Measurements from ENCODE around the gene PRODH.
"Not testable (repeated sequence)": the region's sequence is repeated elsewhere in the genome, so short reads cannot be mapped to it uniquely, and the experiment has no call there.

The PRODH gene

DNA sequence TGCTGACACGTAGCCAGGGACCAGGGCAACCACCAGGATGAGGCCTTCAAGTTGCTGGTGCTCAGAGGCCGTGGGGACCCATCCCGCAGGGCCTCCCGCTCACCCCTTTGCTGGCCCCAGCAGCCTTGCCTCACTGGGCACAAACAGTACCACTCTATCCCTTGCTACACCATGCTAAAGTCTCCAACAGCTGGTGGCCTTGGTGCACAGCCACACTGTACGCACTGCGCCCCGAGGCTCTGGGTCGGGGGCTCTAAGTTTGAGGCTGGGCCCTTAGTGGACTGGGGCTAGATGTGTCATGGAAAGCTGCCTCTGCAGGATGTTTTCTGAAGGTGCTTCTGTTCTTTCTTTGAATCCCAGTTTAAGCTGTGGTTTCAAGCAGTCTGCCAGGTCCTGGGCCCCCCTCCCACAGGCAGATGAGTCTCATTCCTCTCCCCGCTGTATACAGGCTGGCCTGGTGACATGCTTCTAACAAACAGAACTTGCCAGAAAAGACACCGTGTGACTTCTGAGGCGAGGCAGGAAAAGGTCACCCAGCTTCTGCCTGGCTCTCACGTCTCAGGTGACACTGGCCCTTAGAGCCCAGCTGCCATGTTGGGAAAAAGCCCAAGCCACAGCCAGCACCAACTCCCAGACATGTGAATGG lies 15.7 kb downstream of the PRODH start:
- H3K4ac ChIP-seq (ENCODE audit: low read depth in 1 of 2, low read length in 2 of 2); H3K9me3 ChIP-seq (ENCODE audit: control insufficient read depth, low read length); DNase-seq; H3K27ac ChIP-seq (ENCODE audit: low read length, poor library complexity, severe bottlenecking); H3K79me1 ChIP-seq (replicated peaks; ENCODE audit: low read length, poor library complexity, severe bottlenecking); H3K27me3 ChIP-seq (ENCODE audit: control insufficient read depth in 1 of 2, insufficient read depth in 1 of 2, low read length in 2 of 2); H2BK15ac ChIP-seq (ENCODE audit: low read depth, poor library complexity, severe bottlenecking); H4K91ac ChIP-seq (ENCODE audit: low read length); H3K4me1 ChIP-seq (ENCODE audit: control insufficient read depth, insufficient read depth, low read depth, low read length); H2BK12ac ChIP-seq (ENCODE audit: low read length in 2 of 2); H2BK5ac ChIP-seq (ENCODE audit: low read depth, low read length, poor library complexity, severe bottlenecking); H3K4me2 ChIP-seq (ENCODE audit: low read length, poor library complexity, severe bottlenecking); H4K8ac ChIP-seq (ENCODE audit: low read length); H2AK5ac ChIP-seq (ENCODE audit: low read length, severe bottlenecking); H2BK120ac ChIP-seq (ENCODE audit: low read depth, low read length); H3K9ac ChIP-seq (ENCODE audit: low read length); H3K18ac ChIP-seq (ENCODE audit: low read depth in 1 of 2, low read length in 2 of 2); H3K14ac ChIP-seq (ENCODE audit: low read length in 2 of 2); H3K4me3 ChIP-seq (ENCODE audit: insufficient read depth in 1 of 2, low read depth in 1 of 2, low read length in 2 of 2); H3K23ac ChIP-seq (ENCODE audit: low read length in 2 of 2); H2AFZ ChIP-seq (ENCODE audit: low read depth, low read length); H3K36me3 ChIP-seq (ENCODE audit: control insufficient read depth in 1 of 2, insufficient read depth in 2 of 2, low read depth in 1 of 2, low read length in 2 of 2): not testable (repeated sequence)
- no CpG with 5 or more reads among the region's 12 CpGs for WGBS

DNA sequence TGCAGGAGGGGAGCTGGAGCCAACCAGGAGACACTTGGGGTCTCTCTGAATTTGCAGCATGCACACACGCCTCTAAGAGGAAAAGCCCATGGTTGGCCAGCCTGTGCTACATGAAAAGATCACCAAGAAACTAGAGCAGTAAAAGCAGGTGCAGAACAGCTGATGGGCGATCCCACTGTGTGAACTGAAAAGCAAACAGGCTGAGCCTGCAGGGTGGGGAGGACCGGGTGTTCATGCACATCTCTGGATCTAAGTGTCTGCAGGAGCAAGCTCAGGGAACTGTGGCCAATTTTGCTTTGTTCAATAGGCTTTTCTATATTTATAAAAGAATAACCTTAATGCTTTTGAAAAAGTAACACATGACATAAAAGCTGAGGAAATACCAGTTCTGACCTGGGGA lies 18.3 kb downstream of the PRODH start:
- not testable (repeated sequence) for H4K91ac ChIP-seq (ENCODE audit: low read length); H3K23ac ChIP-seq (ENCODE audit: low read length in 2 of 2); H2BK12ac ChIP-seq (ENCODE audit: low read length in 2 of 2); H3K4me3 ChIP-seq (ENCODE audit: insufficient read depth in 1 of 2, low read depth in 1 of 2, low read length in 2 of 2); H3K27me3 ChIP-seq (ENCODE audit: control insufficient read depth in 1 of 2, insufficient read depth in 1 of 2, low read length in 2 of 2); H3K18ac ChIP-seq (ENCODE audit: low read depth in 1 of 2, low read length in 2 of 2); H3K4me2 ChIP-seq (ENCODE audit: low read length, poor library complexity, severe bottlenecking); H2BK15ac ChIP-seq (ENCODE audit: low read depth, poor library complexity, severe bottlenecking); H2BK5ac ChIP-seq (ENCODE audit: low read depth, low read length, poor library complexity, severe bottlenecking); H3K4me1 ChIP-seq (ENCODE audit: control insufficient read depth, insufficient read depth, low read depth, low read length); H3K9me3 ChIP-seq (ENCODE audit: control insufficient read depth, low read length); H2AK5ac ChIP-seq (ENCODE audit: low read length, severe bottlenecking); H3K9ac ChIP-seq (ENCODE audit: low read length); H2AFZ ChIP-seq (ENCODE audit: low read depth, low read length); H3K14ac ChIP-seq (ENCODE audit: low read length in 2 of 2); H3K79me1 ChIP-seq (replicated peaks; ENCODE audit: low read length, poor library complexity, severe bottlenecking); H3K36me3 ChIP-seq (ENCODE audit: control insufficient read depth in 1 of 2, insufficient read depth in 2 of 2, low read depth in 1 of 2, low read length in 2 of 2); H3K27ac ChIP-seq (ENCODE audit: low read length, poor library complexity, severe bottlenecking); H3K4ac ChIP-seq (ENCODE audit: low read depth in 1 of 2, low read length in 2 of 2); DNase-seq; H2BK120ac ChIP-seq (ENCODE audit: low read depth, low read length); H4K8ac ChIP-seq (ENCODE audit: low read length)
- WGBS = no CpG with 5 or more reads among the region's 3 CpGs

DNA sequence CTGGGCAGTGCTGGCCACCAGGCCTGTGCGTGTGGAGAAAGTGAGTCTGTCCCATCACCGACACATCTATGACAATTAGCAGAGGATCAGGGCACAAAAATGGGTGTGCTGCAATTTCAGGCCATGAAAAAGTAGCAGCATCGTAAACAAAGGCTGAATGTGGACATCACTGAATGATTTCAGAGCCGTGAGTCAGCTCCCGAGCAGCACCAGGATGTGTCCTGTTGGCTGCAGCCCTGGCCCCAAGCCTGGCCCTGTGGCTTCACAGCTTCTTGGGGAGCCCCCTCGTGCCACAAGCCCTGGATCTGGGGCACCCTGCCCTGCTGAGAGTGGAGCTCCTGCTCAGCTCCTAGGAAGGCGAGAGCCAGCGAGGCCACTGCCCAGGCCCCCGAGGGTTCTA lies 20.5 kb downstream of the PRODH start:
- H2BK15ac ChIP-seq (ENCODE audit: low read depth, poor library complexity, severe bottlenecking); H3K4me1 ChIP-seq (ENCODE audit: control insufficient read depth, insufficient read depth, low read depth, low read length); H3K14ac ChIP-seq (ENCODE audit: low read length in 2 of 2); H2AK5ac ChIP-seq (ENCODE audit: low read length, severe bottlenecking); H3K9ac ChIP-seq (ENCODE audit: low read length); H2BK120ac ChIP-seq (ENCODE audit: low read depth, low read length); H3K79me1 ChIP-seq (replicated peaks; ENCODE audit: low read length, poor library complexity, severe bottlenecking); H2BK5ac ChIP-seq (ENCODE audit: low read depth, low read length, poor library complexity, severe bottlenecking); DNase-seq; H3K9me3 ChIP-seq (ENCODE audit: control insufficient read depth, low read length); H3K27ac ChIP-seq (ENCODE audit: low read length, poor library complexity, severe bottlenecking); H4K8ac ChIP-seq (ENCODE audit: low read length); H2BK12ac ChIP-seq (ENCODE audit: low read length in 2 of 2); H3K4ac ChIP-seq (ENCODE audit: low read depth in 1 of 2, low read length in 2 of 2); H3K23ac ChIP-seq (ENCODE audit: low read length in 2 of 2); H3K36me3 ChIP-seq (ENCODE audit: control insufficient read depth in 1 of 2, insufficient read depth in 2 of 2, low read depth in 1 of 2, low read length in 2 of 2); H3K4me3 ChIP-seq (ENCODE audit: insufficient read depth in 1 of 2, low read depth in 1 of 2, low read length in 2 of 2); H2AFZ ChIP-seq (ENCODE audit: low read depth, low read length); H4K91ac ChIP-seq (ENCODE audit: low read length); H3K27me3 ChIP-seq (ENCODE audit: control insufficient read depth in 1 of 2, insufficient read depth in 1 of 2, low read length in 2 of 2); H3K4me2 ChIP-seq (ENCODE audit: low read length, poor library complexity, severe bottlenecking); H3K18ac ChIP-seq (ENCODE audit: low read depth in 1 of 2, low read length in 2 of 2): not testable (repeated sequence)
- WGBS = no CpG with 5 or more reads among the region's 9 CpGs

- H3K4ac ChIP-seq (ENCODE audit: low read depth in 1 of 2, low read length in 2 of 2); H3K4me1 ChIP-seq (ENCODE audit: control insufficient read depth, insufficient read depth, low read depth, low read length); H2BK12ac ChIP-seq (ENCODE audit: low read length in 2 of 2); H3K9me3 ChIP-seq (ENCODE audit: control insufficient read depth, low read length); H3K79me1 ChIP-seq (replicated peaks; ENCODE audit: low read length, poor library complexity, severe bottlenecking); H3K4me2 ChIP-seq (ENCODE audit: low read length, poor library complexity, severe bottlenecking); DNase-seq; H3K9ac ChIP-seq (ENCODE audit: low read length); H3K27ac ChIP-seq (ENCODE audit: low read length, poor library complexity, severe bottlenecking); H3K14ac ChIP-seq (ENCODE audit: low read length in 2 of 2); H3K27me3 ChIP-seq (ENCODE audit: control insufficient read depth in 1 of 2, insufficient read depth in 1 of 2, low read length in 2 of 2); H4K8ac ChIP-seq (ENCODE audit: low read length); H3K18ac ChIP-seq (ENCODE audit: low read depth in 1 of 2, low read length in 2 of 2); H2AK5ac ChIP-seq (ENCODE audit: low read length, severe bottlenecking); H2BK15ac ChIP-seq (ENCODE audit: low read depth, poor library complexity, severe bottlenecking); H4K91ac ChIP-seq (ENCODE audit: low read length); H2BK5ac ChIP-seq (ENCODE audit: low read depth, low read length, poor library complexity, severe bottlenecking); H3K23ac ChIP-seq (ENCODE audit: low read length in 2 of 2); H2AFZ ChIP-seq (ENCODE audit: low read depth, low read length); H2BK120ac ChIP-seq (ENCODE audit: low read depth, low read length); H3K4me3 ChIP-seq (ENCODE audit: insufficient read depth in 1 of 2, low read depth in 1 of 2, low read length in 2 of 2); H3K36me3 ChIP-seq (ENCODE audit: control insufficient read depth in 1 of 2, insufficient read depth in 2 of 2, low read depth in 1 of 2, low read length in 2 of 2): not testable (repeated sequence)
- WGBS = no CpG with 5 or more reads among the region's 10 CpGs
These were observed 21.5 kb downstream of the PRODH start for GRCh38 chr22:18914558-18914957.

Data from mesenchymal stem cell (in vitro differentiated cells and primary cell).